Limb (tissue), 2 donors: ENCODE data around the gene NAT9.

Source experiments
- DNase-seq, 2 donors: peaks; one replicate each; pipeline ENCODE4 v3.0.0-alpha.2; 2016; ENCODE audit errors: extremely low spot score in 2 of 2

NAT9 gene

DNA sequence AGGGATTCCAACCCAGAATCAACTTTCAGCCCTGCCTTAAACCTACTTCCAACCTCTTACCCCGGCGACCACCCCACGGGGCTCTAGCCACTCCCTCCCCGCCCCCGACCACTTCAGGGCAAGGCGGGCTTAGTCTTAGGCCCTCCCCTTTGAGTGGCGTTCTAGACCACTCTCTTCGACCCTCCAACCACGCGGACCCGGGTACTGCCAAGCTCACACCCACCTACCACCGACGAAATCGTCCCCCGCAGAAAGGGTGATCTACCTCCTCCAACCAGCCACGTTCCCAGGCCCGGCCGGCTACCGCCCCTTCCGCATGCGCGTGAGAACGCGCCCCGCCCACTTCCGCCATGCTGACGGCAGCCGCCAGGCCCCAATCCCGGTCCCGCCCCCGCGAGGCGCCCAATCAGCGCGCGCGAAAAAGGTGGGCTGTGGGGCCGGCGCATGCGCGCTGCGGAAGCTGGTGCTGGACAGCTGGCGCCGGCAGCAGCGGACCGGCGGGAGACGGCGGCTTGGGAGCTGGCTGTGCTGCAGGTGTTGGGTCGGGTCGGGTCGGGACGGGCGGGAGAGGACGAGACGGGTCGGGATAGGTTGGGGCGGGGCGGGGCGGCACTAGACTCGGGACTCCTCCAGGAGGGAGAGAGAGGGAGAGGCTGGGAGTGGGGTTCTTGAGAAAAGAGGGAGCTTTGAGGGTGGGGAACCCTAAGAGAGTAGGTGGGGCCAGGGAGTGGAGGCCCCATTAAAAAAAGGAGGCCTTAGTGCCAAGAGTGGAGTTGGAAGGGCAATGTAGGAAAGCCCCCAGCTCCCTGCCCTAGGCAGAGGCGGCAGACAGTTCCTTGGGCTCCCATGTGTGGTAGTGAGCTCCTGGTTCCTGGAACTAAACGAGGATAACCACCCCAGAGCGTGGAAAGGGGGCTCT, at the start of gene NAT9:
Gene NAT9, minus strand, starts transcription at position 302 of the 919 bp plus-strand sequence. CDS start 647 bp downstream, outside the sequence.
- DNase-seq = peak; percentile 96 to 99

- no peak for DNase-seq
Observed at GRCh38 chr17:74824961-74825627, 48.9 kb upstream of the NAT9 start.

DNA sequence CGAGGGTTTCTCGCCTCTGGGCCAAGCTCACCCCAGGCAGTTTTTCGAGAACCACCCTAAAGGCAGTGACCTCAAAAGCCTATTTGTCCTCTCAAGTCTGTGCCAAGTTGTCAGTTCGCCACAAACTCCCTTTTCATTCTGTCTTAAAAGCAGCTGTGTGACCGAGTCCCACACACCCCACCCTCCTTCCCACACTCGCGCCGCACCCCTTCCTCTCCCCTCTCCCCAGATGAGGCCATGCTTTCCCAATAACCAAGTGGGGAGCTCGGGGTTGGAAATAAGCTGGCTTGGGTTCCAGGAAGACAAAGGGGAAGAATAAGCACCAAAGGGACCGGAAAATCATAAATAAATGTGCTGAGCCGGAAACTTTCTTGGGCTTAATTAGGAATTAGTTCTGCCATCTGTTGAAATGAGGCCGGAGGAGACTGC, 46.8 kb upstream of the NAT9 start:
- peak in 1 of 2 donors; percentile 51 for DNase-seq

DNA sequence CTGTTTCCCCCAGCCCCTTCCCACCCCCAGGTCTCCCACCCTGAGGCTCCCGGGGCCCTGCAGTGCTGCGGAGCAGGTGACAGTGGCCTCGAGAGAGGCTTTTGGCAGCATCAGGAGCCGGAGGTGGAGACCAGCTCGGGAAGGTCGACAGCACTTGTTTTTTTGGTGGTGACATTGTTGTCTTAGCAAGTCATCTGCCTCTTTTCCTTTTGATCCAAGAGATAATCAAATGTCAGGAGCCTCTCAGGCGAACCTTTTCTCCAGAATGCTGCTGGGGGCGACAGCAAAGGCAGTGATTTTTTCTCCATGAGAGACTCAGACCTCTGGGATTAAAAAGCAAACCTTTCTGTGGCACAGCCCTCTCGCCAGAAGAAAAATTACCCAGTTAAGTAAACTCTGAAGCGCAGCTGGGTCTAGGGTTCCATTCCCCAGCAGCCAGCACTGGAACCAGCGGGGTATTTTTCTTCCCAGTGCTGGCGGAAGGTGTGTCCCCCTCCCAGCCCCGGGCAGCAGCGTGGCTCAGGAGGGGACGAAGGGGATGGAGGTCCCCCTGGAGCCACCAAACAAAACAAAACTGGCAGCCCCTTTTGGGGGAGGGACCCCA, 46.3 kb upstream of the NAT9 start:
- no peak for DNase-seq

DNA sequence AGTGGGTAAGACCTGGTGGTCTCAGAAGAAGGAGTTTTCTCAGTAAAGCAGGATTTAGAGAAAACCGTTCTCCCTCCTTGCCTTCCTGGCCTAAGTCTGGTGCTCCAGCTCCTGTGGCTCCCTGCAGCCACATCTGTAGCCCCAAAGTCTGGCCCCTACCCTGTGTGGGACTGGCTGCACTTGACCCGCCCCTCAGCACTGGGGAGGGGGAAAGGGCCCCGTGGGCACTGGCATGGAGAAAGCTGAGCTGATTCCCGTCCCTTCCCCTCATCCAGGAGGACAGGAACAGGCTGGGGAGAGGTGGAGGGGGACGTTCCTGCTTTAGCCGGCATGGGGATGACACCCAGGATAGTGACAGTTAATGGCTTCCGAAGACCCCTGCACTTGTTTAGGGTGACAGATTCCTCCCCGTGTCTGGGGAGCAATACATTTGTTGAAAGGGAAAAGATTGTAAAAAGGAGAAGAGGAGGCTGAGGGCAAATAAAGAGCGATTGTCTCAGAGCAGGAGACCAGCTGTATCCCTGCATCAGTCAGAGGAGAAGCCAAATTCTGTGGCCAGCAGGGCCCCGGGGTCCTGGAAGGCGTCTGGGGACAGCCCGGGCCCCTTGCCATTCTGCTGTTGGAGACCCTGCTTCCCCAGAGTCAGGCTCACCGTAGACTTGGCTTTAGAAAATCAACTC, 45.6 kb upstream of the NAT9 start:
- DNase-seq = no peak

DNA sequence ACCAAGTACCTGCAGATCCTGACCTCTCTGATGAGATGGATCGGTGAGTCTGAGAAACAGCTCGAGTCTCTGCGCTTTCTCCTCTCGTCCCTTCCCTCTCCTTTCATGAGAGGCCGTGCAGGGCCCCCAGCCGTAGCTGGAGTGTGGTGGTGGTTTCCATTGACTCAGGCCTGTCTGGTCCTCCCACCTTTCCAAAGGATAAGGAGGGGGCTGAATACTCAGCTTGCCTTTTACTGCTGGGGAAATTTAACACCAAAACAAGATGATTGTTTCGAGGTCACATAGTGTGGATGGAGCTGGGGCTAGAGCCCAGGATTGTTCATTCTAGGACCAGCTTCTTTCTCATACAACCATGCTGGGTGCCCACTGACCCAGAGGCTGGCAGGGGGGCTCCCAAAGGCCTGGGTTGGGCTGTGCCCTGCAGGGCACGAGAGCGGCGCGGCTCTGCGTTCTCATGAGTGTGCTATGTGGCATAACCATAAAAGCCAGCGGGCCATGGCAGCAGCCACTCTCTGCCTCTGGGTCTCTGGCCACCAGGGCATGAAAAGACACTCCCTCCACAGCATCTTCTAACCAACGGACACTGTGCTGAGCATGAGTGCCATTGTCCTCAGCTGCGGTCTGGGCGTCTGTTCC, 43.8 kb upstream of the NAT9 start:
- DNase-seq = no peak

DNA sequence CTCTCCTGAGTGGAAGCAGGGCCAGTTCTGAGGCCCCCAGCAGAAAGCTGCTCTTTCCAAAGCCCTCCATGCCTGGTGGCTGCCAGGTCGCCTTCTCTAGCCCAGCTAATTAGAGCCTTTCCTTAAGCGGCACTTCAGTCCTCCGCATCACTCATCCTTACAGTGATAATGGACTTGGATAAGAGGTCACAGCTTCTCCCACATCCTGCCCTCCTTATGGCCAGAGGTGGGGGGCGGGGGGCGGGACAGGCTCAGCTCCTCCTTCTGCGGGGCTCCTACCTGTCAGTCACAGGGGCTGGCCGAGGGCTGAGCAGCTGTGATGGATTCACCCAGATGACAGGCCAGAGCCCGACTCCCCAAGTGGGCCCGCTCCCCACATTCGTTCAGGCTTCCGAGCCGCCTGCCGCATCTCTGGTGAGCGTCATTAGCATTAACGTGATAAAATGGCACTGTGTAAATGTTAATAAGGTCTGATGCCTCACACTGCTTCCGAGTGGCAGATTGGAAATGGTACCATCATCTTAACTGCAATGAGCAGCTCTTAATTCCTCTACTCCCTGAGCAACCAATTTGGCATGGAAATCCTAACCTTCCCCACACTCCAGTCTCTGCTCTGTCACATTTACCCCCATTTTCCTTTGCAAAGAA, 42.3 kb upstream of the NAT9 start:
- DNase-seq = no peak

DNA sequence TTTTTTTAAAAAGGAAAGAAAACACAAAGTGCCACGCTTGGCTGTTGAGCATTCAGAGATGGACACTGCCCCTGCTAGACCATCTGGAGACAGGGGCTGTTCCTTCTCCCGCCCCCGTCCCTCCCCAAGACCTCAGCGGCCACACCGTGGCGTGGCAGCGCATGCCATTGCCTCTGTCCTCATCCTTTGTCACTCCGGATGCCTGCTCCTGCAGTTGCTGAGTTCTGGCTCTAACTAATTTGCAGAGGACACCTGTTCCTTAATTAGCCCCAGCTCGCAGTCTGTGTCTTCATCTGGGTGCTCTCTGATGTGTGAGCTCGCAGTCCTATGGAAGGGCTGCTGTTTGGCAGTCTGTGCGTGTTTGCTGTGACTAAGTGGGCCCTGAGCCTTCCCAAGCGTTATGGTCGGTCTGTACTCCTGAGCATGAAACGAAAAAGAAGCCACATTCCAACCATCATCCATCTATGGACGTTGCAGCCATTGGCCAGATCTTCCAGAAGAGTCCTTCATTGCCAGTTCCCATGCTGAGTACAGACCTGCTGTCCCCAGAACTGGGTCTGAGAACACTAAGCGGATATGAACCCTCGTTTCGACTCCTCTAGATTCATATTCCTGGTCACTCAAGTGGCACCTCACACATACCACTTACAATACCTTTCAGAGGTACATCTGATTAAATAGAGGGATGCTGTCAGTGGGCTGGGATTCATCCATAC, 40.9 kb upstream of the NAT9 start:
- no peak for DNase-seq

DNA sequence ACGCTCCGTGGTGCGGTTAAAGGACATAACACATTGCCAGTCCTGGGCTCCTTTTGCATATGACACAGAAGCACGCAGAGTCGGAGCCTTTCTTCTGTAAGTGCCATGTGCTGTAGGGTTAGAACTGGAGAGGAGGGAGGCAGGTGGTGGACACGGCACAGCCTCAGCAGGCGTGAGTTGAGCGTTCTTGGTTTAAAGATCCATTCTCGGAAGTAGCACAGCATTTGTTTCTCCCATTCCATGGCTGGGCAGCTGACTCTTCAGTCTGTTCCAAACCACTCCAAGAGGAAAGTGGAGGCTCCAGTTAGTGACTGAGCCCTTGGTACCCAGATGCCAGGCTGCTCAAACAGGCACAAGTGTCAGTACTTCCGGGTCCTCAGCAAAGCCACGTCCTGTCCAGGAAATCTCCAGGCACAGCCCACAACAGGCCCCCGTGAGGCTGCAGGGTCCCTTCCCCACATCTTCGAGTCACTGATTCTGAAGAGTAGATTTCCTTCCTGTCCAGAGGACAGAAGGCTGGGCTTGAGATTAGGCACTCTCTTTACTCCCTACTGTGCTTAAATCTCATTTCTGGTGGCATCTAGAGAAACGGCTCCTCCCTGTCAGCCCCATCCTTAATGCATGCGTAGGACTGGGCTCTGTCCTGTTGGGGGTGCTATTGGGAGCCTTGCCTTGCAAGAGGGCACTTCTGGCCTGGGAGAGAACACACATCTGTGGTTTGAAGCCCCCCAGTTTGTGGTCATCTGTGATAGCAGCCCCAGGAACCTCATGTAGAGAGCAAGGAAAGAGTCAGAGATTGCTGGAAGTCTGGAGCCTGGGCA, 39.6 kb upstream of the NAT9 start:
- DNase-seq = no peak

GRCh38 chr17:74815067-74815466, 38.9 kb upstream of the NAT9 start:
- no peak for DNase-seq

DNA sequence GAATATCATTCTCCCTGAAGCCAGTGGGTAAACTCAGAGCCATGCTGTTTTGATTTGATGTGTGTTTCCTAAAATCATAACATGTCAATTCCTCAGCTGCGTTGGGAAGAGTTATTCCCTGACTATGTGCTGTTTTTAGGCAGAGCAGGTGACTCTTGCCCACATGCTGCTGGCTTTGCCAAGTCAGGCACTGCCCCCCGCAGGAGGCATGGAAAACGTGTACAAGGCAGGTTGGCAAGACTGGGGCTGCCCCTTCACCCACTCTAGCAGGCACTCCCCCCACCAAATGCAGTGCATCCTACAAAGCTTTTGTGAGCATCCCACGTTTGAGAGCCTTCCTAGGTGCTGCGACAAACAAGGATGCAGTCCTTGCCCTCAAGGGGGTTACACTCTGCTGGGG, 38.3 kb upstream of the NAT9 start:
- no peak for DNase-seq

DNA sequence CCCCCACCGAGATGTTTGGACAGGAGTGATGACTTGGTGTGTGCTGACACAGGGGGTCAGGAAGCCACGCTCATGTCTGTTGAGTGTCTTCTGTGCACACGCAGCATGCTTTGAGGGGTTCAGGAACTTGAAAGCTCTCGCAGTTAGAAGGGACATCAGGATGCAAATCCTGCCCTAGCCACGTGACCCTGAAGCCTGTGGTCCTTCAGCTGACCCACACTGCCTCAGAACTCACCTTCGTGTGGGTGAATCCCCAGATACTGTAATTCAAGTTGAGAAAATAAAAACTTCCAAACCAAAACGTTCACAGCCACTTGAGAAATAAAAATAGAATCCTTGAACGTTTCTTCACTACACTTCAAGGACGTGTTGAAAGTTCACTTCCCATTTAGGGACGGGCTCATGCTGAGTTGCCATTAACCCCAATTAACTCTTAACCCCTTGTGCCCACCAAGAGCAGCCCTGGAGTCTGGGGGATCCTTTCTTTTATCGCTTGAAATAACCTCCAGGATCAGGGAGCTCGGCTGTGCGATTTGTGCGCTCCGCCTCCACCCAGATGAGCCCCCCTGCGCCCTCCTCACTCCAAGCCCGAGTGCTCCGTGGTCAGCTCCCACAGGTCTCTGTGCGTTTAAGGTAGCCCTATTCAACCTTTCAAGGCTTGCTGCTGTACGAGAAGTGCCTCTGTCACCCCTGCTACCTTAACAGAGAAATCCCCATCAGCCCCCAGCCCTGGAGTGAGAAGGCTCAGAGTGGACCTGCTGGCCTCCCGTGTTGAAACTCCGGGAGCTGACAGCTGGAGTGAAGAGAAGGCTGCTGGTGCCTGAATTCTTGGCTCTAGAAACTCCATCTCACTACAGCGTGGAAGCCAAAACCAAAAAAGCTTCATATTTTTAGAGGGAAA, 36.2 kb upstream of the NAT9 start:
- DNase-seq = no peak

GRCh38 chr17:74810699-74811485, 34.7 kb upstream of the NAT9 start:
- DNase-seq = no peak

GRCh38 chr17:74808714-74809430, 32.7 kb upstream of the NAT9 start:
- DNase-seq = no peak

DNA sequence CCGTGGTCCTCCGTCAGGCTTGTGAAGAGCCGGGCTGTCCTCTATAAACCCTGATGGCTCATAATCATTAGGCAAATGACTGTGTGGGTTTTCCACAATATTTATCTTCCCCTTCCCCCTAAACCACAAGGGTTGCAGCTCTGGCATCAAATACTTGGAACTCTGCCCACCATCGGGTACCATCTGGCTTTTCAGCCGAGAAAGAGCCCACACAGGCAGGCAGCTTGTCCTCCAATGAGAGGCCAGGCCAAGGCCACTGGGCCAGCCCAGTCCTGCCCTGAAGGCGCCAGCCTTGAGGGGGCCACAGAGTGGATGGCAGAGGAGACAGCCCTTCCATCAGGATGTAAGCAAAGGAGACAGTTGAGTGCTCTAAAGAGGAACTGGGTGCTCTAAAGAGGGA, 31.8 kb upstream of the NAT9 start:
- peak in 1 of 2 donors; percentile 57 for DNase-seq

DNA sequence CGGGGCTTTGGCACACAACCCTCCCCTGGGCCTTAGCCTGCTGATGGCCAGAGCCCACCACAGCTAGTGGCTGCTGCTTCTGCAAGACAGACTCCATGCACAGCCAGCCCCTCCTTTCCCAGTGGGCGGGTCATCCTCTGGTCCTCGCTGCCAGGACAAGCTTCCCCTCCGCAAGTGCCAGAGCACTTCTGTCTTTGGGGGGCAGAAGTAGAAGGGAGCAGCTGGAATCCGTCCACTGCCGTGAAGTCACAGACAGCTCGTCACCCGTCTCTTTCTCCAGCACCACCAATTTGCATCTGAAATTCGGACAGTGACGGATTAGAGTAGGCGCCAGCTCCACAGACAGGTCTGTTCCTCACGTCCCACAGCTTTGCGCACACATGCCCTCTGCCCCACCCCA, 31.3 kb upstream of the NAT9 start:
- DNase-seq = no peak

GRCh38 chr17:74806334-74806733, 30.2 kb upstream of the NAT9 start:
- DNase-seq = no peak
